ENCODE measurements around the gene SLC66A2. TPM values are rescaled to one million over a fixed set of nuclear protein-coding genes. Genes with fewer than 3 reads are reported as not detected.

Gene SLC66A2
- total and polyA plus RNA-seq, 2 donors (not counting 1 experiment from before 2014, with no cell fraction given) = 44.4 to 45.1 TPM

GRCh38 chr18:79868168-79868784 lies 83.2 kb downstream of the SLC66A2 start:
- Mint-ChIP-seq H3K9me3 (ENCODE audit: insufficient read depth) (no peaks in the 10 kb centered on the region), H3K27ac (no peak overlapping the region), H3K4me3 (no peak overlapping the region), H3K4me1 (no peaks in the 10 kb centered on the region), H3K27me3 (no peaks in the 10 kb centered on the region)
- WGBS (ENCODE audit: insufficient coverage) = 91% methylated on average over 27 of the region's 29 CpGs
- H3K4me2 ChIP-seq (replicated peaks; ENCODE audit: low read depth, low read length, poor library complexity, severe bottlenecking) = no peak overlapping the region
- H3K9me3 ChIP-seq (ENCODE audit: control extremely low read depth in 1 of 3, control insufficient read depth in 2 of 3, insufficient read depth in 1 of 3, low read length in 2 of 3) = peaks cover 0 to under 1% (median 0%) of the 10 kb centered on the region in 3 donors
- H4K20me1 ChIP-seq (ENCODE audit: control insufficient read depth, insufficient read depth, low read length, poor library complexity, severe bottlenecking) = no peaks in the 10 kb centered on the region
- ChIA-PET CTCF (no interaction called here), POLR2A (interaction anchor here (0.6 kb wide), 1 partner anchor 476 kb away, joined by 6 read pairs; no protein-coding TSS in a partner anchor)
- no peak overlapping the region for H3K9ac ChIP-seq (ENCODE audit: low read length)
- no peak overlapping the region for H3K27ac ChIP-seq (ENCODE audit: low read length in 2 of 2)
- no peak for ATAC-seq (ENCODE audit: low read depth)
- no peak overlapping the region for H3K4me3 ChIP-seq (ENCODE audit: control extremely low read depth in 1 of 5, extremely low read depth in 1 of 5, insufficient read depth in 1 of 5, low read depth in 2 of 5, low read length in 4 of 5)
- no peaks in the 10 kb centered on the region for H3K27me3 ChIP-seq (replicated peaks in 1 of 4; ENCODE audit: control extremely low read depth in 1 of 4, control insufficient read depth in 3 of 4, insufficient read depth in 4 of 4, low read length in 3 of 4)
- TF ChIP-seq EZH2 (IDR thresholded peaks at IDR 0.05; ENCODE audit: borderline replicate concordance, insufficient read depth, low read depth, low read length, poor library complexity, severe bottlenecking) (no peak), CTCF (IDR thresholded peaks at IDR 0.05) (no peak)
- no peak overlapping the region for H2AFZ ChIP-seq (ENCODE audit: insufficient read depth, low read depth, low read length, poor library complexity, severe bottlenecking)
- intact Hi-C loops (cut with micrococcal nuclease) = no loop called here
- no peaks in the 10 kb centered on the region for H3K79me2 ChIP-seq (ENCODE audit: control insufficient read depth, insufficient read depth, low read length)
- no peak for DNase-seq
- H3K36me3 ChIP-seq (replicated peaks in 1 of 2; ENCODE audit: control extremely low read depth in 1 of 2, control insufficient read depth in 1 of 2, extremely low read depth in 1 of 2, insufficient read depth in 2 of 2, low read length in 1 of 2) = no peaks in the 10 kb centered on the region
- no peaks in the 10 kb centered on the region for H3K4me1 ChIP-seq (ENCODE audit: control insufficient read depth in 2 of 2, insufficient read depth in 2 of 2, low read length in 2 of 2)

- intact Hi-C loops (cut with micrococcal nuclease) = no loop called here
- ChIA-PET CTCF (interaction anchor here (0.6 kb wide), 1 partner anchor 8 kb away, joined by 3 read pairs; no protein-coding TSS in a partner anchor), POLR2A (no interaction called here)
- no peak for TF ChIP-seq CTCF (IDR thresholded peaks at IDR 0.05)
- no peak for TF ChIP-seq EZH2 (IDR thresholded peaks at IDR 0.05; ENCODE audit: borderline replicate concordance, insufficient read depth, low read depth, low read length, poor library complexity, severe bottlenecking)
- H3K27ac ChIP-seq (ENCODE audit: low read length in 2 of 2) = no peak overlapping the region
- peaks cover 0 to 7% (median 0%) of the 10 kb centered on the region in 3 donors for H3K9me3 ChIP-seq (ENCODE audit: control extremely low read depth in 1 of 3, control insufficient read depth in 2 of 3, insufficient read depth in 1 of 3, low read length in 2 of 3)
- H2AFZ ChIP-seq (ENCODE audit: insufficient read depth, low read depth, low read length, poor library complexity, severe bottlenecking) = no peak overlapping the region
- no peaks in the 10 kb centered on the region for H3K9me3 Mint-ChIP-seq (ENCODE audit: insufficient read depth)
- no peaks in the 10 kb centered on the region for H4K20me1 ChIP-seq (ENCODE audit: control insufficient read depth, insufficient read depth, low read length, poor library complexity, severe bottlenecking)
- no peaks in the 10 kb centered on the region for H3K4me1 Mint-ChIP-seq
- ATAC-seq (ENCODE audit: low read depth) (no peak), DNase-seq (no peak)
- 94% methylated on average over 16 of the region's 16 CpGs for WGBS (ENCODE audit: insufficient coverage)
- H3K4me2 ChIP-seq (replicated peaks; ENCODE audit: low read depth, low read length, poor library complexity, severe bottlenecking) = no peak overlapping the region
- H3K4me1 ChIP-seq (ENCODE audit: control insufficient read depth in 2 of 2, insufficient read depth in 2 of 2, low read length in 2 of 2) = no peaks in the 10 kb centered on the region
- H3K27me3 Mint-ChIP-seq = no peaks in the 10 kb centered on the region
- H3K27me3 ChIP-seq (replicated peaks in 1 of 4; ENCODE audit: control extremely low read depth in 1 of 4, control insufficient read depth in 3 of 4, insufficient read depth in 4 of 4, low read length in 3 of 4) = no peaks in the 10 kb centered on the region
- H3K36me3 ChIP-seq (replicated peaks in 1 of 2; ENCODE audit: control extremely low read depth in 1 of 2, control insufficient read depth in 1 of 2, extremely low read depth in 1 of 2, insufficient read depth in 2 of 2, low read length in 1 of 2) = no peaks in the 10 kb centered on the region
- no peak overlapping the region for H3K27ac Mint-ChIP-seq
- no peak overlapping the region for H3K9ac ChIP-seq (ENCODE audit: low read length)
- no peaks in the 10 kb centered on the region for H3K79me2 ChIP-seq (ENCODE audit: control insufficient read depth, insufficient read depth, low read length)
- H3K4me3 ChIP-seq (ENCODE audit: control extremely low read depth in 1 of 5, extremely low read depth in 1 of 5, insufficient read depth in 1 of 5, low read depth in 2 of 5, low read length in 4 of 5) = no peak overlapping the region
- no peak overlapping the region for H3K4me3 Mint-ChIP-seq
These were observed 83.8 kb downstream of the SLC66A2 start for GRCh38 chr18:79867666-79868065.

All from B cell (primary cell).